H9 (cell line): ENCODE results near the gene PLAGL1. TPM values are rescaled to one million over a fixed set of nuclear protein-coding genes. Genes with fewer than 3 reads are reported as not detected.

Experiments used
- DNase-seq: peaks from one replicate; pipeline ENCODE4 v3.0.0-alpha.2; 2017
- H2AFZ ChIP-seq: one replicate; pipeline ENCODE4 v1.6.1; 2013; ENCODE audit warnings: mild to moderate bottlenecking, low read length, control low read depth, moderate library complexity
- H2AK5ac ChIP-seq: 2 replicates; pipeline ENCODE4 v1.6.1; 2013; ENCODE audit warnings: low read length, control low read depth, mixed read lengths; ENCODE audit not compliant: insufficient read length
- H2BK120ac ChIP-seq: one replicate; pipeline ENCODE4 v1.6.1; 2013; ENCODE audit warnings: low read depth, mild to moderate bottlenecking, low read length, control low read depth, inconsistent platforms; ENCODE audit not compliant: poor library complexity, severe bottlenecking
- H2BK12ac ChIP-seq: 2 replicates; pipeline ENCODE4 v1.6.1; 2013; ENCODE audit warnings: low read length, control low read depth, mixed read lengths, low read depth; ENCODE audit not compliant: insufficient read length
- H2BK15ac ChIP-seq: 2 replicates; pipeline ENCODE4 v1.6.1; 2013; ENCODE audit warnings: low read depth, low read length, control low read depth
- H2BK20ac ChIP-seq: one replicate; pipeline ENCODE4 v1.6.1; 2013; ENCODE audit warnings: low read depth, mild to moderate bottlenecking, low read length, control low read depth, inconsistent platforms; ENCODE audit not compliant: poor library complexity, severe bottlenecking
- H2BK5ac ChIP-seq: 2 replicates; pipeline ENCODE4 v1.6.1; 2013; ENCODE audit warnings: low read length, control low read depth, mixed read lengths; ENCODE audit not compliant: insufficient read length
- H3K14ac ChIP-seq: 2 replicates; pipeline ENCODE4 v1.6.1; 2013; ENCODE audit warnings: low read length, control low read depth; ENCODE audit not compliant: insufficient read depth
- H3K18ac ChIP-seq: 2 replicates; pipeline ENCODE4 v1.6.1; 2013; ENCODE audit warnings: low read depth, mild to moderate bottlenecking, mixed read lengths, low read length, control low read depth; ENCODE audit not compliant: insufficient read length
- H3K23ac ChIP-seq: 2 replicates; pipeline ENCODE4 v1.6.1; 2013; ENCODE audit warnings: low read length, control low read depth, mixed read lengths, low read depth; ENCODE audit not compliant: insufficient read length
- H3K23me2 ChIP-seq: 2 replicates; pipeline ENCODE4 v1.6.1; 2013; ENCODE audit warnings: low read depth, mild to moderate bottlenecking, mixed read lengths, low read length, control low read depth; ENCODE audit not compliant: insufficient read length, poor library complexity, severe bottlenecking
- H3K27ac ChIP-seq: 2 replicates; pipeline ENCODE4 v1.5.1; 2013; ENCODE audit warnings: low read length, control low read depth, mixed read lengths, low read depth; ENCODE audit not compliant: insufficient read length
- H3K27me3 ChIP-seq: 2 replicates; pipeline ENCODE4 v1.6.1; 2013; ENCODE audit warnings: low read length, control low read depth, inconsistent platforms; ENCODE audit not compliant: insufficient read depth
- H3K4ac ChIP-seq: 2 replicates; pipeline ENCODE4 v1.6.1; 2013; ENCODE audit warnings: low read depth, mild to moderate bottlenecking, control low read depth, inconsistent platforms, low read length, moderate library complexity
- H3K4me1 ChIP-seq: 2 replicates; pipeline ENCODE4 v1.6.1; 2013; ENCODE audit warnings: low read length, control low read depth, inconsistent platforms; ENCODE audit not compliant: insufficient read depth
- H3K4me2 ChIP-seq: 2 replicates; pipeline ENCODE4 v1.6.1; 2013; ENCODE audit warnings: low read length, control low read depth, mixed read lengths; ENCODE audit not compliant: insufficient read length, insufficient read depth
- H3K56ac ChIP-seq: 2 replicates; pipeline ENCODE4 v1.6.1; 2013; ENCODE audit warnings: low read depth, mild to moderate bottlenecking, mixed read lengths, low read length, control low read depth; ENCODE audit not compliant: insufficient read length
- H3K79me1 ChIP-seq: 2 replicates; pipeline ENCODE4 v1.6.1; 2013; ENCODE audit warnings: low read depth, mild to moderate bottlenecking, moderate library complexity, low read length, control low read depth, inconsistent platforms; ENCODE audit not compliant: insufficient read depth, poor library complexity, severe bottlenecking
- H3K79me2 ChIP-seq: 2 replicates; pipeline ENCODE4 v1.6.1; 2013; ENCODE audit warnings: low read length, control low read depth, inconsistent platforms; ENCODE audit not compliant: insufficient read depth
- H3K9ac ChIP-seq: 2 replicates; pipeline ENCODE4 v1.6.1; 2013; ENCODE audit warnings: low read length, control low read depth, mixed read lengths; ENCODE audit not compliant: insufficient read length; ENCODE audit errors: extremely low read depth
- H3K9me3 ChIP-seq: one replicate; pipeline ENCODE4 v1.6.1; 2013; ENCODE audit warnings: low read depth, low read length, inconsistent platforms; ENCODE audit not compliant: control insufficient read depth
- H3T11ph ChIP-seq: one replicate; pipeline ENCODE4 v1.6.1; 2013; ENCODE audit warnings: mild to moderate bottlenecking, low read length, control low read depth, inconsistent platforms
- H4K20me1 ChIP-seq: one replicate; pipeline ENCODE4 v1.6.1; 2013; ENCODE audit not compliant: control insufficient read depth, insufficient read length, insufficient read depth
- H4K5ac ChIP-seq: 2 replicates; pipeline ENCODE4 v1.6.1; 2013; ENCODE audit warnings: low read depth, mild to moderate bottlenecking, mixed read lengths, low read length, control low read depth; ENCODE audit not compliant: insufficient read length
- H4K8ac ChIP-seq: replicated peaks from 2 replicates; pipeline ENCODE4 v1.6.1; 2013; ENCODE audit warnings: low read length, control low read depth, mixed read lengths, low read depth; ENCODE audit not compliant: insufficient read length
- H4K91ac ChIP-seq: 2 replicates; pipeline ENCODE4 v1.6.1; 2013; ENCODE audit warnings: low read depth, mild to moderate bottlenecking, moderate library complexity, mixed read lengths, low read length, control low read depth; ENCODE audit not compliant: insufficient read length
- H3K27ac Mint-ChIP-seq, 3 experiments: 2 replicates in 2 of 3; 3 replicates in 1 of 3; pipeline ENCODE4 v1.8.0; 2020 to 2021; ENCODE audit warnings: mixed read lengths in 3 of 3, mild to moderate bottlenecking in 1 of 3, moderate library complexity in 1 of 3
- H3K27me3 Mint-ChIP-seq: 2 replicates; pipeline ENCODE4 v1.8.0; 2021; ENCODE audit warnings: low read depth, mild to moderate bottlenecking, moderate library complexity, mixed read lengths
- H3K36me3 Mint-ChIP-seq, 3 experiments: 2 replicates in 2 of 3; 3 replicates in 1 of 3; pipeline ENCODE4 v1.8.0; 2020 to 2021; ENCODE audit warnings: low read depth in 3 of 3, mixed read lengths in 3 of 3; ENCODE audit not compliant: insufficient read depth in 1 of 3
- H3K4me1 Mint-ChIP-seq, 2 experiments: 2 replicates each; pipeline ENCODE4 v1.8.0; 2020; ENCODE audit warnings: mixed read lengths in 2 of 2
- H3K4me3 Mint-ChIP-seq, 2 experiments: 2 replicates in 1 of 2; 3 replicates in 1 of 2; pipeline ENCODE4 v1.8.0; 2020 to 2021; ENCODE audit warnings: mild to moderate bottlenecking in 2 of 2, mixed read lengths in 2 of 2, moderate library complexity in 1 of 2
- H3K9me3 Mint-ChIP-seq, 2 experiments: 2 replicates in 1 of 2; 3 replicates in 1 of 2; pipeline ENCODE4 v1.8.0; 2020; ENCODE audit warnings: mild to moderate bottlenecking in 2 of 2, mixed read lengths in 2 of 2, moderate library complexity in 1 of 2
- WGBS: extraction: QIAGEN DNeasy Blood & Tissue Kit; methylation state at CpG from one replicate; pipeline ENCODE4 v1.1.7; 2013; ENCODE audit warnings: missing lambda C conversion rate, low lambda C conversion rate, mixed read lengths; ENCODE audit not compliant: insufficient read length; ENCODE audit errors: extremely low coverage; 5-methylcytosine and 5-hydroxymethylcytosine counted together
- total RNA-seq: library from RNA; stranded (reverse); gene quantifications from 2 replicates; pipeline ENCODE4 v1.2.1, GENCODE V29; 2021
- TF ChIP-seq, protein P1 (sequence below): fragments of 200-600 bp; sonication (generic); conservative IDR thresholded peaks from 3 replicates; pipeline ENCODE4 v1.8.0; 2021; ENCODE audit warnings: antibody characterized with exemption, mild to moderate bottlenecking

Gene PLAGL1
- total RNA-seq, 1 experiment from 2014 or later: 1.9 TPM

DNA sequence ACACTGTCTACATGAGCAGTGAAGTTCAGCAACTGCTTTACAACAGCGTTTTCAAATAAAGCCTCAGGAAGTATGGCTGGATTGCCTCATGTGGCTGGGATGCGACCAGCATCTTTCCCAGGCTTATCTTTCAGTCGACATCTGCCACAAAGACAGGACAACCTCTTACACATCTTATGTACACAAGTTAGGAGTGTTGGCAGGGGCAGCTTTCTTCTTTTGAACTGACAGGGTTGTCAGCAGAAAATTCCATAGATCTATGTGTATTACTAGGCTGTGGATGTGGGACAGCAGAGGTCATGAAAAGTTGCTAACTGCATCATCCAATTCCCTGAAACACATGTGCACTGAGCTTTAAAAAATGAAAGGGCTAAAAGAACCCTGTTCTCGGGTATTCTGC is 48.1 kb downstream of the PLAGL1 start:
- Mint-ChIP-seq H3K9me3 (peaks cover 0 to 9% of the 10 kb centered on the region in 2 experiments; a peak in 1 of 5 replicates), H3K27me3 (no peaks in the 10 kb centered on the region; the same call in 1 of the 2 replicates), H3K36me3 (no peaks in the 10 kb centered on the region), H3K4me1 (peaks cover 75 to 81% of the 10 kb centered on the region in 2 experiments), H3K27ac (no peak overlapping the region; a peak in 1 of 7 replicates), H3K4me3 (peak overlapping the region in 1 of 2 experiments; percentile 49; a peak in 1 of 5 replicates)
- TF ChIP-seq, protein P1, sequence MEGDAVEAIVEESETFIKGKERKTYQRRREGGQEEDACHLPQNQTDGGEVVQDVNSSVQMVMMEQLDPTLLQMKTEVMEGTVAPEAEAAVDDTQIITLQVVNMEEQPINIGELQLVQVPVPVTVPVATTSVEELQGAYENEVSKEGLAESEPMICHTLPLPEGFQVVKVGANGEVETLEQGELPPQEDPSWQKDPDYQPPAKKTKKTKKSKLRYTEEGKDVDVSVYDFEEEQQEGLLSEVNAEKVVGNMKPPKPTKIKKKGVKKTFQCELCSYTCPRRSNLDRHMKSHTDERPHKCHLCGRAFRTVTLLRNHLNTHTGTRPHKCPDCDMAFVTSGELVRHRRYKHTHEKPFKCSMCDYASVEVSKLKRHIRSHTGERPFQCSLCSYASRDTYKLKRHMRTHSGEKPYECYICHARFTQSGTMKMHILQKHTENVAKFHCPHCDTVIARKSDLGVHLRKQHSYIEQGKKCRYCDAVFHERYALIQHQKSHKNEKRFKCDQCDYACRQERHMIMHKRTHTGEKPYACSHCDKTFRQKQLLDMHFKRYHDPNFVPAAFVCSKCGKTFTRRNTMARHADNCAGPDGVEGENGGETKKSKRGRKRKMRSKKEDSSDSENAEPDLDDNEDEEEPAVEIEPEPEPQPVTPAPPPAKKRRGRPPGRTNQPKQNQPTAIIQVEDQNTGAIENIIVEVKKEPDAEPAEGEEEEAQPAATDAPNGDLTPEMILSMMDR: no peak
- Histone ChIP-seq H3K4ac (no peak overlapping the region), H2BK5ac (no peak overlapping the region), H3K18ac (no peak overlapping the region), H2AK5ac (no peak overlapping the region), H2BK20ac (no peak overlapping the region), H3K79me1 (no peaks in the 10 kb centered on the region), H2BK120ac (no peak overlapping the region), H3K23ac (no peak overlapping the region), H2AFZ (no peak overlapping the region), H3K56ac (no peak overlapping the region), H3T11ph (no peak overlapping the region), H4K8ac (no peak overlapping the region), H4K91ac (no peak overlapping the region), H2BK15ac (no peak overlapping the region), H4K20me1 (no peaks in the 10 kb centered on the region), H4K5ac (no peak overlapping the region), H3K27ac (no peak overlapping the region), H3K79me2 (no peaks in the 10 kb centered on the region), H2BK12ac (no peak overlapping the region), H3K14ac (no peak overlapping the region), H3K9me3 (no peaks in the 10 kb centered on the region), H3K23me2 (no peaks in the 10 kb centered on the region), H3K9ac (no peak overlapping the region), H3K4me1 (peaks cover 18% of the 10 kb centered on the region), H3K27me3 (peaks cover 77% of the 10 kb centered on the region), H3K4me2 (no peak overlapping the region)
- DNase-seq: no peak
- no CpG with 5 or more reads among the region's 4 CpGs for WGBS
